Measurements from ENCODE around the gene GDA. TPM values are rescaled to one million over a fixed set of nuclear protein-coding genes. Genes with fewer than 3 reads are reported as not detected.

Gene GDA
- total RNA-seq, 1 experiment from 2014 or later: 3.6 TPM

DNA sequence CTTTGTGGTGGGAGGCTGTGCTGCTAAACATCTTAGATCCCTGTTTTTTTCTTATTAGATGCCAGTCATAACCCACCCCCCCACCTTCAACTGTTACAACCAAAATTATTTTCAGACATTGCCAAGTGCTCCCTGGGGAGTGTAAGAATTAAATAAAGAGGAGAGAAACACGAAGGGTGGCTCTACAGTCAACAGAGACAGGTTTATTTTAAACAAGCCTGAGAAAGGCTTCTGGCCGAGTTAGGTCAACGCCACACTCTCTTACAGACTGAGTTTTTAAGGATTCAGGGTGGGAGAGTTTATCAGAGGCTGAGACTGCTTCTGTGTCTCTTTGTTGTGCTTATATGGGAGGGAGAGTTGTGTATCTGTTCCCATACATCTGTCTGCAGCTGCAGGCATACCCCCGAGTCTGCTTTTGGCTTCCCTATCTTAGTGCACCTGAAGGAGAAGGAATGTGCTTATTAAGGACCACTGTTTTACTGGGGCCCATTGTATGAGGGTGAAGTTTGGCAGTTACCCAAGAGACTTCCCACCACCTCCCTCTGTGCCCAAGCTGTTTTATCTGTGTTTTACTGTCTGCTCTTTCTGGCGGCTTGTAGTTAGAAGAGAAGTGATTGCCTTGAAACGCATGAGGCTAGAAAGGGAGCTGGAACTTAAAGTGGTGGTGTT lies 11.4 kb upstream of the GDA start:
- Histone ChIP-seq H3T11ph (ENCODE audit: low read length) (no peak overlapping the region), H4K8ac (replicated peaks; ENCODE audit: insufficient read length, low read depth, low read length) (no peak overlapping the region), H4K20me1 (ENCODE audit: control insufficient read depth, insufficient read depth, insufficient read length) (no peaks in the 10 kb centered on the region), H2BK12ac (ENCODE audit: insufficient read length, low read depth, low read length) (no peak overlapping the region), H3K4ac (ENCODE audit: low read depth, low read length) (no peak overlapping the region), H2BK120ac (ENCODE audit: low read depth, low read length, poor library complexity, severe bottlenecking) (no peak overlapping the region), H3K4me1 (ENCODE audit: insufficient read depth, low read length) (no peaks in the 10 kb centered on the region), H2AK5ac (ENCODE audit: insufficient read length, low read length) (no peak overlapping the region), H2BK5ac (ENCODE audit: insufficient read length, low read length) (no peak overlapping the region), H3K9ac (ENCODE audit: extremely low read depth, insufficient read length, low read length) (no peak overlapping the region), H3K79me1 (ENCODE audit: insufficient read depth, low read depth, low read length, poor library complexity, severe bottlenecking) (no peaks in the 10 kb centered on the region), H3K4me2 (ENCODE audit: insufficient read depth, insufficient read length, low read length) (no peak overlapping the region), H3K18ac (ENCODE audit: insufficient read length, low read depth, low read length) (no peak overlapping the region), H3K27ac (ENCODE audit: insufficient read length, low read depth, low read length) (no peak overlapping the region), H4K91ac (ENCODE audit: insufficient read length, low read depth, low read length) (no peak overlapping the region), H2BK15ac (ENCODE audit: low read depth, low read length) (no peak overlapping the region), H3K79me2 (ENCODE audit: insufficient read depth, low read length) (peaks cover 3% of the 10 kb centered on the region), H3K27me3 (ENCODE audit: insufficient read depth, low read length) (no peaks in the 10 kb centered on the region), H3K23me2 (ENCODE audit: insufficient read length, low read depth, low read length, poor library complexity, severe bottlenecking) (no peaks in the 10 kb centered on the region), H2AFZ (ENCODE audit: low read length) (no peak overlapping the region), H4K5ac (ENCODE audit: insufficient read length, low read depth, low read length) (no peak overlapping the region), H3K9me3 (ENCODE audit: control insufficient read depth, low read depth, low read length) (no peaks in the 10 kb centered on the region), H2BK20ac (ENCODE audit: low read depth, low read length, poor library complexity, severe bottlenecking) (no peak overlapping the region), H3K56ac (ENCODE audit: insufficient read length, low read depth, low read length) (no peak overlapping the region), H3K23ac (ENCODE audit: insufficient read length, low read depth, low read length) (no peak overlapping the region), H3K14ac (ENCODE audit: insufficient read depth, low read length) (no peak overlapping the region)
- peaks cover 2 to 9% of the 10 kb centered on the region in 2 experiments; a peak in 1 of 5 replicates for H3K9me3 Mint-ChIP-seq
- H3K4me1 Mint-ChIP-seq: no peaks in the 10 kb centered on the region
- no peak for DNase-seq
- H3K27ac Mint-ChIP-seq: no peak overlapping the region
- no peak overlapping the region for H3K4me3 Mint-ChIP-seq
- H3K36me3 Mint-ChIP-seq (ENCODE audit: insufficient read depth in 1 of 3, low read depth in 3 of 3): peaks cover 0 to 5% (median 4%) of the 10 kb centered on the region in 3 experiments; a peak in 3 of 7 replicates
- H3K27me3 Mint-ChIP-seq (ENCODE audit: low read depth): no peaks in the 10 kb centered on the region
- no CpG with 5 or more reads among the region's 6 CpGs for WGBS (ENCODE audit: extremely low coverage, insufficient read length, low lambda C conversion rate)
- TF ChIP-seq, protein P1, sequence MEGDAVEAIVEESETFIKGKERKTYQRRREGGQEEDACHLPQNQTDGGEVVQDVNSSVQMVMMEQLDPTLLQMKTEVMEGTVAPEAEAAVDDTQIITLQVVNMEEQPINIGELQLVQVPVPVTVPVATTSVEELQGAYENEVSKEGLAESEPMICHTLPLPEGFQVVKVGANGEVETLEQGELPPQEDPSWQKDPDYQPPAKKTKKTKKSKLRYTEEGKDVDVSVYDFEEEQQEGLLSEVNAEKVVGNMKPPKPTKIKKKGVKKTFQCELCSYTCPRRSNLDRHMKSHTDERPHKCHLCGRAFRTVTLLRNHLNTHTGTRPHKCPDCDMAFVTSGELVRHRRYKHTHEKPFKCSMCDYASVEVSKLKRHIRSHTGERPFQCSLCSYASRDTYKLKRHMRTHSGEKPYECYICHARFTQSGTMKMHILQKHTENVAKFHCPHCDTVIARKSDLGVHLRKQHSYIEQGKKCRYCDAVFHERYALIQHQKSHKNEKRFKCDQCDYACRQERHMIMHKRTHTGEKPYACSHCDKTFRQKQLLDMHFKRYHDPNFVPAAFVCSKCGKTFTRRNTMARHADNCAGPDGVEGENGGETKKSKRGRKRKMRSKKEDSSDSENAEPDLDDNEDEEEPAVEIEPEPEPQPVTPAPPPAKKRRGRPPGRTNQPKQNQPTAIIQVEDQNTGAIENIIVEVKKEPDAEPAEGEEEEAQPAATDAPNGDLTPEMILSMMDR (conservative IDR thresholded peaks at IDR 0.05): no peak

All from H9 (cell line).